HG03432 (cell line): ENCODE data around the gene GALE.
A peak's percentile ranks its signal among the peaks of the same experiment; 100 is the strongest.
"Not testable (repeated sequence)": the region's sequence is repeated elsewhere in the genome, so short reads cannot be mapped to it uniquely, and the experiment has no call there.

Experiments
- ATAC-seq: cut with Tn5 transposase; IDR thresholded peaks from one replicate; pipeline ENCODE4 v1.9.1; 2021; ENCODE audit warnings: mild to moderate bottlenecking, moderate library complexity; ENCODE audit not compliant: unreplicated experiment

GALE gene

DNA sequence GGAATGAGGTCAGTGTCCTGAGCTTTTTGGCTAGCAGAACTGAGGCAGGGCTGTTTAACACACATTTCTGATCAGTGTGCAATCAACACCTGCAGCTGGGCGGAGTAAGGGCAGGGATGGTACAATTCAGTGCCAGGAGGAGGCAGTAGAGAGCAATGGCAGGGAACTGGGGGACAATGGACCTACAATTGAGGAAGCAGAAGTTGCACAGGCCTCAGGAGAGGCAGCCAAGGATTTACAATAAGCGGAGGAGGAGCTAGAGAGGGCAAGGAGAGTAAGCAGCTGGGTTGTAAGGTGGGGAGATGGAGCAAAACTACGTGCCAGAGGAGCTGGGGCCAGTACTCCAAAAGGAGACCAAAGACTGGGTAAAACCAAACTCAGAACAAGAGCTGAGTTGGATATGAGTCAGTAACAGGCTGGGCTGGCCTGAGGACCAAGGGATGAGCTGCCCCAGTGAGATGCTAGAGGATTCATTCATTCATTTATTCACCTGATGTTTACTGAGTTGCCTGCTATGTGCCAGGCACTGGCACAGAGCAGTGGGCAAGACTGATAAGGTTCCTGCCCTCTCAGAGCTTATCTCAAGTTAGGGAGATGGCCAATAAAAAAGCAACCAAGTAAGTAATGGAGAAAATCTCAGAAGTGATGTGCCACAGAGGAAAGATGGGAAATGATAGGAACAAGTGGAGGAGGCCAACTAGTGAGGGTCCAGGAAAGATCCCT is 10.4 kb upstream of the GALE start:
- ATAC-seq: peak; percentile 59

- peak; percentile 77 for ATAC-seq
Observed at GRCh38 chr1:23809751-23810171, 9.2 kb upstream of the GALE start.

DNA sequence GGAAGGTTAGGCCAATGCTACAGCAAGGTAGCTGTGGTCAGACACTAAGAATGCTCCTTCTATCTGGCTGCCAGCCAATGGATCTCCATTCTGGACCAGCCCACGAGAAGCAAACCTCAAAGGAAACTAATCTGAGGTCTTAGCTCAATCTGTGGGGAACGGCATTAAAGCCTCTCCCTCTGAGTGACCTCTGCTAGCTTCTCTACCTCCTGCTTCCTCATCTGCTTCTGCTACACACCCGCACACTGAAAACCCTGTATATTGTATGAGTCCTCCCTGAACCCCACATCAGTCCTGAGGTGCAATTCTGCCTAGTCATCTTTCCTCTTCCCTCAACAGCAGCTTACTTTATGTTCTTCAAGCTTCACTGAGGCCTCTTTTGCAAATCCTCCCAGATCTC is 6.9 kb upstream of the GALE start:
- ATAC-seq: no peak

GRCh38 chr1:23806280-23806679 is 5.7 kb upstream of the GALE start:
- no peak for ATAC-seq

- no peak for ATAC-seq
Observed at GRCh38 chr1:23805025-23805424, 4.5 kb upstream of the GALE start.

- no peak for ATAC-seq
Observed at GRCh38 chr1:23804183-23804835, 3.8 kb upstream of the GALE start.

DNA sequence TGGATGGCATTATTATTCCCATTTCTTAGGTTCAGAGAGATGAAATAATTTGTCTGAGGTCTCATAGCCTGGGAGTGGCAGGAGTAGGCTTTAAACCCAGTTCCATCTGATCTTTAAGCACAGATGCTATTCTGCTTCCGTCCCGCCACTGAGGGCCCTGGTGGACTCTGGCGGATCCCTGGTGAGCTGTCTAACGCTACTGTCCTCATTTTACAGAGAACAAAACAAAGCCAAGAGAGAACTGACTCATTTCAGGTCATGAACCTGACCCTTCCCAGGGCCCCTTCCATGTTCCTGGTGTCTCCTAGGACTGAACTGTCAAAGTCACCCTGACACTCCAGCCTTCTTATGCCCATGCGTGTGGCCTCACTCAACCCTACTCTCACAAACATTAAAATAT is 3.1 kb upstream of the GALE start:
- ATAC-seq: no peak

- ATAC-seq: not testable (repeated sequence)
Observed at GRCh38 chr1:23802809-23803342, 2.3 kb upstream of the GALE start.

GRCh38 chr1:23801876-23802275 is 1.3 kb upstream of the GALE start:
- ATAC-seq: no peak

DNA sequence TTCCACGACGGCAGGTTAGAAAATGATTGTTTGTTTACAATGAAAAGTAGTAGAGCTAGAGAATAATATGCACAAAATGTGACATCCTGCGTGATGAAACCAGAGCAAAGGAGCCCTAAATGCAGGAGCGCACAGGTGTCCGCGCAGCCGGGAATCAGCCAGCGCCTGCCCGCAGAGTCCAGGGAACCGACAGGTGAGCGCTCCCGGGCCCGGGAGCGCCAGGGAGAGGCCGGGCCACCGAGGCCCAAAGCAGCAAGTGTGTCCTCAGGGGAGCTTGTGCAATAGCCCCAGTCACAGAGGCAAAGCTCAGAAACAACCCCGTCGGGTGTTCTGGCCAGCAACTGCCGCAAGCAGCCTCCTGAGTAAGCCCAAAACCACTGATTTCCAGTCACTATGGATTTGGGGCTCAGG is 789 bp upstream of the GALE start:
- ATAC-seq: no peak

DNA sequence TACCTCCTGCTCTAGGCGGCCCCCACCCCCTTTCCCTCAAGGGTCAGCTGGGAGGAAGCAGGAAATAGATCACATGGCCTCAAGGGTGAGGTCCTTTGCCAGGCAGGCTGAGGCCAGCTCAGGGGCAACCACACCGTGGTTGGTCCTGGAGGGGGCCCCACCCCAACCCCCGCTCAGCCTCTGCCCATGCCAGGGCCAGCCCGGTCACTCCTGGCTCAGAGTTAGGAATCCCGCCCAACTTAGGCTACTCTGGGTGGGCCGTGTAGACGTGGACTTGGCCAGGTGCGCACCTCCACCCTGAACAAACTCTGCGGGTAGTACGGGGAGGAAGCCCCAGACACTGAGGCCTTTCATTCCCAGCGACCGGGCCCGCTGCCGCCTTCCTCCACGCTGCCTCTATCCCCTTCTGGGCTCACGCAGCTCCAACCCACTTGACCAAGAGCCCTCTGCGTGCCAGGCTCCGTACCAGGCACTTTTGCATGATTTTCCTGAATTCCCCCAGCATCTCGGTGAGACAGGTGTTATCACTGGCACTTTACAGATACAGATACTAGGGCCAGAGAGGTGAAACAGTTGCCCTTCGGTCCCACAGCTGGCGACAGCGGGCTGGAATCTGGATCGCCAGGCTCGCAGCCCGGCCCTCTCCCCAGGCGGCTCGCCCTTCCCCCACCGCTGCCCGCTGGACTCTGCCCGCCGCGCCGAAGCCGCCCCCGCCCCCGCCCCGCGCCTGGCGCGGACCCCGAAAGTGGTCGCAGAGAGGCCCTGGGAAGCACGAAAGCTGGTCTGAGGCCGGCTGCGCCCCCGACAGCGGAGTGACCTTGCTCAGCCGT is 769 bp downstream of the GALE start:
- ATAC-seq: peak; percentile 18

- no peak for ATAC-seq
Observed at GRCh38 chr1:23799255-23799569, 1.3 kb downstream of the GALE start.

DNA sequence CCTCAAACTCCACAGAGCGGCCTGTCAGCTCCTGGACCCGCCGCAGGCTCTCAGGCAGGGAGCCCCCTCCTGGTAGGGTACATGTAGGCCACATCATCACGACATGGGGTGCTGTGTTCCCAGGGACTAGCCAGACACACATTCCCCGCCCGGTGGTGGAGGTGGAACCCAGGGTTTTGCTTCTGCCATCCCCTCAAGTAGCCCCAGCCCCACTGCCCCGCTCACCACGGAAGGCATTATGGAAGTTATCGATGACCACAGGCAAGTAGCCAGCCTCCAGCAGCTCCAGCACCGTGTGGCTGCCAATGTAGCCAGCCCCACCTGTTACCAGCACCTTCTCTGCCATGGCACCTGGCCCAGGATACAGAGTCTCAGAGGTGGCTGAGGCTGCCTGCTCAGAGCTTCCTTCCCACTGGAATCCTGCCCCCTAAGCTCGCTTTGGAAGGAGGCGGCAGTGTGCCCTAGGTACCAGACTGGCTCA is 1.9 kb downstream of the GALE start:
- ATAC-seq: no peak

GRCh38 chr1:23797478-23798448 is 2.8 kb downstream of the GALE start:
- ATAC-seq: no peak

DNA sequence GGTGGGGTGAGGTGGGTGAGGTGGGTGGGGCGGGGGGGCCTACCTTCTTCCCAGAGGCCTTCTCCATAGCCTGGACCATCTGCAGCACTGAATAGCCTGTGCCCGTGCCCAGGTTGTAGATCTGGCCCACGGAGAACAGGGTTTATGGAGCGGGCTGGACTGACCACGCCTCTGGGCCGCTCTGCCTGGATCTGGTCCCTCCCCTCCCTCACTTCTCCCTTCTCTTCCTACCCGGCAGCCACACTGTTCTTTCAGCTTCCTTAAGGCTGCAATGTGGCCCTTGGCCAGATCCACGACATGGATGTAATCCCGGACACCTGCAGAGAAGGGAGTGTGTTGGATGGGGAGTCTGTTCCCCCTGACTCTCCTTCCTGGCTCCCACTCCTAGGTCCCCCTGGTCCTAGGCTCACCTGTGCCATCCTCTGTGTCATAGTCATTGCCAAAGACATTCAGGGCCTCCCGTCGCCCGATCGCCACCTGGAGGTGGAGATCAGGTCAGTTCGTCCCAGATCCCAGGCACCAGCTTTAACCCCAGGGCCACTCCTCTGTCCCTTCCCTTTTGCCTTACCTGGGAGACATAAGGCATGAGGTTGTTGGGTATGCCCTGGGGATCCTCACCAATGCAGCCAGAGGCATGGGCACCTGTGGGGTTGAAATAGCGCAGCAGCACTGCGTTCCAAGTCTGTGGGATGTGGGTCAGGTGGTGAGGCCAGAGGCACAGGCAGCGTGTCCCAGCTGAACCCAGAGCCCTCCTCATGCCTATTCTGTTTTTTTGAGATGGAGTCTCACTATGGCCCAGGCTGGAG is 3.9 kb downstream of the GALE start:
- no peak for ATAC-seq

DNA sequence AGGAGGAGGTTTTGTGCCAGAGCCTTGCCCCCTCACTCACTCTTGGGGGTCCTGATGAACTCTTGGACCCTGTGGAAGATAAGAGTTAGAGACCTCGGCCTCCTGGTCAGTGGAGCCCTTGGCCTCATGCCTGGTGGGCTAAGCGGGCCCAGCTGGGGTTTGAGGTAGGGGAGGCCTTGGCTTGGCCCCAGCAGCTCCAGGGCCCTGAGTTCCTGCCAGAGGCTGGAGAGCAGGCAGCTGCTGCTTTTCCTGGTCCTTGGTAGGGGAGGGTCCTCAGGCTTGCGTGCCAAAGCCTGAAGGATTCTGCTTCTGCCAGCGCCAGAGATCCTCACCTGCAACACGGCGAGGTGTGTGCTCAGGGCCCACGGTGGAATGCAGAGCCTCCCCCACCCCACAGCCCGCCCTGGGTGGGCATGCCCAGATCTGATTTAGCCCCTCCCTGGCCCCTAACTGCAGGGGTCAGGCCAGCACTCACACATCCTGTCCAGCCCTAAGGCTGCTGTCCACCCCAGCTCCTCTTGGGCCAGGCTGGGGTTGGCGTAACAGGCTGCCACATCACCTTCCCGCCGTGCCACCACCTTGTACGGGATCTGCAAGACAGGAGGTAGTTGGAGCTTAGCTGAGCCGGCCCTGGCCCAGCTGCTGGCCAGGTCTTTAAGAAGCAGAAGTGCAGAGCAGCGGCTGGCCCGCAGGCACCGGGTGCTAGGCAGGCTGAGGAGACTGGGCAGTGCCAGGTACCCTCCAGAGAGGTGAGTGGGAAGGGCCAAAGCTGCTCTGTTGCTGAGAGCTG is 4.7 kb downstream of the GALE start:
- no peak for ATAC-seq

DNA sequence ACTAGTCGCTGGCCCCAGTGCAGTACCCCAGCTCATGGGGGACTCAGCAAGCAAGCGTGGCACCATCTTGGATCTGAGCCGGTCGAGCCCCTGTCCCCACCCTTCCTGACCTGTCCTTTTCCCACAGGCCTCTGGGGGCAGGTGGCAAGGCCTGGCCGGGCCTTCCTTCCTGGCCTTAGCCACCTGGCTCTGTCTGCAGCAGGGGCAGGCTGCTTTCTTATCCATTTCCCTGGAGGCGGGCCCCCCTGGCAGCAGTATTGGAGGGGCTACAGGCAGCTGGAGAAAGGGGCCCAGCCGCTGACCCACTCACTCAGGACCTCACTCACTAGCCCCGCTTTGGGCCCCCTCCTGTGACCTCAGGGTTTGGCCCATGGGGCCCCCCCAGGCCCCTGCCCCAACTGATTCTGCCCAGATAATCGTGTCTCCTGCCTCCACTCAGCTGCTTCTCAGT is 5.8 kb downstream of the GALE start:
- not testable (repeated sequence) for ATAC-seq

GRCh38 chr1:23793861-23794731 is 6.5 kb downstream of the GALE start:
- ATAC-seq: no peak
